Neuronal stem cell (in vitro differentiated cells): ENCODE measurements around the gene PPP5C.
A peak's percentile ranks its signal among the peaks of the same experiment; 100 is the strongest.

Experiments used
- DNase-seq: peaks from one replicate; pipeline ENCODE4 v3.0.0-alpha.2; 2013; ENCODE audit warnings: low spot score
- H2AFZ ChIP-seq: one replicate; pipeline ENCODE4 v1.6.1; 2013; ENCODE audit warnings: mild to moderate bottlenecking, low read length, inconsistent platforms
- H2AK5ac ChIP-seq: 2 replicates; pipeline ENCODE4 v1.6.1; 2013; ENCODE audit warnings: low read depth, mild to moderate bottlenecking, inconsistent platforms, low read length, moderate library complexity, mixed read lengths
- H2BK120ac ChIP-seq: 2 replicates; pipeline ENCODE4 v1.6.1; 2013; ENCODE audit warnings: low read depth, mild to moderate bottlenecking, inconsistent platforms, low read length, moderate library complexity, mixed read lengths
- H2BK12ac ChIP-seq: one replicate; pipeline ENCODE4 v1.6.1; 2013; ENCODE audit warnings: low read length, inconsistent platforms
- H2BK15ac ChIP-seq: 2 replicates; pipeline ENCODE4 v1.6.1; 2013; ENCODE audit warnings: mild to moderate bottlenecking, low read length, inconsistent platforms, mixed read lengths
- H2BK5ac ChIP-seq: one replicate; pipeline ENCODE4 v1.6.1; 2013; ENCODE audit warnings: inconsistent platforms, mild to moderate bottlenecking, low read length, moderate library complexity
- H3K14ac ChIP-seq: one replicate; pipeline ENCODE4 v1.6.1; 2013; ENCODE audit warnings: low read length, inconsistent platforms
- H3K18ac ChIP-seq: 2 replicates; pipeline ENCODE4 v1.6.1; 2013; ENCODE audit warnings: low read length, inconsistent platforms
- H3K23ac ChIP-seq: 2 replicates; pipeline ENCODE4 v1.6.1; 2013; ENCODE audit warnings: low read depth, mild to moderate bottlenecking, mixed read lengths, low read length, inconsistent platforms; ENCODE audit not compliant: poor library complexity
- H3K27ac ChIP-seq: replicated peaks from 3 replicates; pipeline ENCODE4 v1.5.1; 2013; ENCODE audit warnings: low read length, inconsistent platforms
- H3K27me3 ChIP-seq, 3 experiments: 2 replicates each; pipeline ENCODE4 v1.6.1; 2013; ENCODE audit warnings: low read length in 3 of 3, mild to moderate bottlenecking in 2 of 3, inconsistent platforms in 1 of 3, low read depth in 1 of 3, mixed read lengths in 1 of 3, moderate library complexity in 1 of 3; ENCODE audit not compliant: control insufficient read depth in 3 of 3, insufficient read depth in 3 of 3
- H3K36me3 ChIP-seq, 2 donors: replicated peaks in 1 of 2; 2 replicates each; pipeline ENCODE4 v1.6.1; 2013; ENCODE audit warnings: low read length in 2 of 2; ENCODE audit not compliant: control insufficient read depth in 2 of 2, insufficient read depth in 2 of 2
- H3K4ac ChIP-seq: 2 replicates; pipeline ENCODE4 v1.6.1; 2013; ENCODE audit warnings: inconsistent platforms, mild to moderate bottlenecking, low read length, moderate library complexity
- H3K4me1 ChIP-seq, 2 donors: 1 replicate in 1 of 2; 2 replicates in 1 of 2; pipeline ENCODE4 v1.6.1; 2013; ENCODE audit warnings: low read length in 2 of 2, low read depth in 1 of 2; ENCODE audit not compliant: control insufficient read depth in 2 of 2, insufficient read depth in 1 of 2
- H3K4me2 ChIP-seq: one replicate; pipeline ENCODE4 v1.6.1; 2013; ENCODE audit warnings: mild to moderate bottlenecking, low read length, inconsistent platforms; ENCODE audit not compliant: insufficient read depth, poor library complexity, severe bottlenecking
- H3K4me3 ChIP-seq, 2 donors: 2 replicates each; pipeline ENCODE4 v1.5.1; 2013; ENCODE audit warnings: low read length in 2 of 2, mild to moderate bottlenecking in 2 of 2, inconsistent platforms in 1 of 2, moderate library complexity in 1 of 2
- H3K79me1 ChIP-seq: one replicate; pipeline ENCODE4 v1.6.1; 2013; ENCODE audit warnings: low read depth, mild to moderate bottlenecking, inconsistent platforms, low read length, moderate library complexity
- H3K9ac ChIP-seq: one replicate; pipeline ENCODE4 v1.6.1; 2013; ENCODE audit warnings: mild to moderate bottlenecking, low read depth, low read length, inconsistent platforms; ENCODE audit not compliant: poor library complexity
- H3K9me3 ChIP-seq, 2 donors: replicated peaks in 1 of 2; 2 replicates each; pipeline versions ENCODE3 to v1.6.1; 2013; ENCODE audit warnings: low read length in 2 of 2, mild to moderate bottlenecking in 2 of 2, inconsistent platforms in 1 of 2, low read depth in 1 of 2, mixed read lengths in 1 of 2, moderate library complexity in 1 of 2; ENCODE audit not compliant: control insufficient read depth in 2 of 2, insufficient read depth in 1 of 2
- H4K8ac ChIP-seq: one replicate; pipeline ENCODE4 v1.6.1; 2013; ENCODE audit warnings: low read depth, mild to moderate bottlenecking, inconsistent platforms, low read length, moderate library complexity
- H4K91ac ChIP-seq: one replicate; pipeline ENCODE4 v1.6.1; 2013; ENCODE audit warnings: low read length, low read depth, mild to moderate bottlenecking, inconsistent platforms; ENCODE audit not compliant: poor library complexity
- WGBS, 2 donors: extraction: QIAGEN DNeasy Blood & Tissue Kit; methylation state at CpG; one replicate each; pipeline ENCODE4 v1.1.7; 2013; ENCODE audit warnings: missing lambda C conversion rate in 2 of 2, mixed read lengths in 1 of 2; ENCODE audit not compliant: insufficient read length in 2 of 2, insufficient replicate concordance in 1 of 2; ENCODE audit errors: extremely low coverage in 2 of 2; 5-methylcytosine and 5-hydroxymethylcytosine counted together

The PPP5C gene

GRCh38 chr19:46407856-46408663, 61.2 kb downstream of the PPP5C start:
- WGBS, 2 donors, result no CpG with 5 or more reads among the region's 23 CpGs
- Histone ChIP-seq H3K4me3 (peak overlapping the region in 1 of 2 donors; percentile 37), H3K27me3 (peaks cover 0 to 66% (median 7%) of the 10 kb centered on the region in 3 experiments), H3K23ac (no peak overlapping the region), H3K4me2 (peak overlapping the region; percentile 44), H4K91ac (peak overlapping the region; percentile 94), H2BK15ac (peak overlapping the region; percentile 79), H3K9me3 (peaks cover 0 to 1% of the 10 kb centered on the region in 2 donors), H3K4me1 (peaks cover 30 to 36% of the 10 kb centered on the region in 2 donors), H2BK120ac (no peak overlapping the region), H2BK5ac (no peak overlapping the region), H2BK12ac (peak overlapping the region; percentile 95), H4K8ac (no peak overlapping the region), H3K36me3 (peaks cover 7 to 23% of the 10 kb centered on the region in 2 donors), H3K79me1 (peaks cover 7% of the 10 kb centered on the region), H2AFZ (no peak overlapping the region), H3K18ac (peak overlapping the region; percentile 91), H2AK5ac (peak overlapping the region; percentile 88), H3K27ac (peak overlapping the region; percentile 76), H3K4ac (peak overlapping the region; percentile 77), H3K9ac (peak overlapping the region; percentile 83), H3K14ac (peak overlapping the region; percentile 90)
- no peak for DNase-seq

- Histone ChIP-seq H3K27me3 (peaks cover 0 to 66% (median 7%) of the 10 kb centered on the region in 3 experiments), H4K91ac (peak overlapping the region; percentile 94), H2BK12ac (peak overlapping the region; percentile 95), H2AFZ (no peak overlapping the region), H3K4me2 (peak overlapping the region; percentile 44), H3K4ac (peak overlapping the region; percentile 77), H3K36me3 (peaks cover 7 to 23% of the 10 kb centered on the region in 2 donors), H3K79me1 (peaks cover 7% of the 10 kb centered on the region), H3K4me1 (peaks cover 30 to 34% of the 10 kb centered on the region in 2 donors), H3K27ac (peak overlapping the region; percentile 76), H4K8ac (no peak overlapping the region), H2AK5ac (peak overlapping the region; percentile 88), H2BK15ac (peak overlapping the region; percentile 79), H2BK5ac (no peak overlapping the region), H3K14ac (peak overlapping the region; percentile 90), H2BK120ac (no peak overlapping the region), H3K9ac (peak overlapping the region; percentile 83), H3K4me3 (peak overlapping the region in 1 of 2 donors; percentile 37), H3K9me3 (peaks cover 0 to 1% of the 10 kb centered on the region in 2 donors), H3K18ac (peak overlapping the region; percentile 91), H3K23ac (no peak overlapping the region)
- DNase-seq, result no peak
- WGBS, 2 donors, result no CpG with 5 or more reads among the region's 11 CpGs
Measured at GRCh38 chr19:46408664-46409039, 61.8 kb downstream of the PPP5C start.

DNA sequence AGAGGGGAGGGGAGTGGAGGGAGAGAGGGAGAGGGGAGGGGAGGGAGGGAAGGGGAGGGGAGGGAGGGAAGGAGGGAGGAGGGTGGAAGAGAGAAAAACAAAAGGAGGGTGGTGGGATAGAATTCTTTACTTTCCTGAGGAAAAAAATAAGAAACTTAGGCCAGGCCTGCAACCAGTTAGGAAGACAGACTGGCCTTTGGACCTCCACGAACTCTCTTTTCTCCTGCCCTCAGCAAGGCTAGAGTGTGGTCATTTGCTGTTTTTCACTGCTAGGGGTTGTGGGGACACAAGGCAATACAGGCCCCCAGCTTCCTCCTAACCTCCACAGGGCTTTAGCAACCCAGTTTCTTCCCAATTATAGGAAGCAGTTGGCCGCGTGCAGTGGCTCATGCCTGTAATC, 62.3 kb downstream of the PPP5C start:
- DNase-seq, result no peak
- peaks cover 0 to 60% (median 7%) of the 10 kb centered on the region in 3 experiments for H3K27me3 ChIP-seq
- no peak overlapping the region for H2AK5ac ChIP-seq
- H3K27ac ChIP-seq, result peak overlapping the region; percentile 24
- H3K79me1 ChIP-seq, result peaks cover 7% of the 10 kb centered on the region
- no peak overlapping the region for H3K4me2 ChIP-seq
- no peak overlapping the region for H2BK15ac ChIP-seq
- peaks cover 7 to 23% of the 10 kb centered on the region in 2 donors for H3K36me3 ChIP-seq
- no peak overlapping the region for H2BK5ac ChIP-seq
- no peak overlapping the region for H3K4me3 ChIP-seq
- H3K18ac ChIP-seq, result no peak overlapping the region
- peaks cover 0 to 1% of the 10 kb centered on the region in 2 donors for H3K9me3 ChIP-seq
- no peak overlapping the region for H3K4ac ChIP-seq
- H4K91ac ChIP-seq, result no peak overlapping the region
- H2AFZ ChIP-seq, result no peak overlapping the region
- peaks cover 32 to 34% of the 10 kb centered on the region in 2 donors for H3K4me1 ChIP-seq
- no peak overlapping the region for H2BK12ac ChIP-seq
- H3K23ac ChIP-seq, result no peak overlapping the region
- no peak overlapping the region for H3K14ac ChIP-seq
- no CpG with 5 or more reads among the region's 3 CpGs for WGBS, 2 donors
- H2BK120ac ChIP-seq, result no peak overlapping the region
- H3K9ac ChIP-seq, result no peak overlapping the region
- no peak overlapping the region for H4K8ac ChIP-seq
